ENCODE data around the gene OLFM2. TPM values are rescaled to one million over a fixed set of nuclear protein-coding genes. Genes with fewer than 3 reads are reported as not detected.

The OLFM2 gene
- total RNA-seq, 3 donors from 2014 or later: 7.2 to 42.6 (median 8.8) TPM

- DNase-seq (ENCODE audit: low spot score in 2 of 2): no peak
- H3K36me3 ChIP-seq: no peaks in the 10 kb centered on the region
- TF ChIP-seq POLR2AphosphoS5 (IDR thresholded peaks at IDR 0.05) (no peak), POLR2A (IDR thresholded peaks at IDR 0.05) (no peak), CTCF (IDR thresholded peaks at IDR 0.05) (no peak)
- no peak overlapping the region for H3K27ac ChIP-seq
- no peaks in the 10 kb centered on the region for H3K27me3 ChIP-seq
- H3K4me3 ChIP-seq: no peak overlapping the region
- no peaks in the 10 kb centered on the region for H3K4me1 ChIP-seq
- H3K9me3 ChIP-seq: no peaks in the 10 kb centered on the region
- intact Hi-C loops (cut with DNase I; ENCODE audit: low total_unique reads): no loop called here
Observed at GRCh38 chr19:9875031-9875627, 61.2 kb downstream of the OLFM2 start.

GRCh38 chr19:9872618-9873242, 63.6 kb downstream of the OLFM2 start:
- no peaks in the 10 kb centered on the region for H3K36me3 ChIP-seq
- H3K27me3 ChIP-seq: no peaks in the 10 kb centered on the region
- H3K27ac ChIP-seq: no peak overlapping the region
- no peaks in the 10 kb centered on the region for H3K9me3 ChIP-seq
- no peak overlapping the region for H3K4me3 ChIP-seq
- intact Hi-C loops (cut with DNase I; ENCODE audit: low total_unique reads): no loop called here
- no peak for DNase-seq (ENCODE audit: low spot score in 2 of 2)
- TF ChIP-seq POLR2AphosphoS5 (IDR thresholded peaks at IDR 0.05) (no peak), CTCF (IDR thresholded peaks at IDR 0.05) (no peak), POLR2A (IDR thresholded peaks at IDR 0.05) (no peak)
- no peaks in the 10 kb centered on the region for H3K4me1 ChIP-seq

- H3K27me3 ChIP-seq: no peaks in the 10 kb centered on the region
- H3K36me3 ChIP-seq: no peaks in the 10 kb centered on the region
- H3K9me3 ChIP-seq: no peaks in the 10 kb centered on the region
- TF ChIP-seq CTCF (IDR thresholded peaks at IDR 0.05) (no peak), POLR2A (IDR thresholded peaks at IDR 0.05) (no peak), POLR2AphosphoS5 (IDR thresholded peaks at IDR 0.05) (no peak)
- DNase-seq (ENCODE audit: low spot score in 2 of 2): no peak
- intact Hi-C loops (cut with DNase I; ENCODE audit: low total_unique reads): no loop called here
- H3K4me3 ChIP-seq: no peak overlapping the region
- H3K4me1 ChIP-seq: no peaks in the 10 kb centered on the region
- H3K27ac ChIP-seq: no peak overlapping the region
Observed at GRCh38 chr19:9871626-9872338, 64.5 kb downstream of the OLFM2 start.

GRCh38 chr19:9868983-9869617, 67.2 kb downstream of the OLFM2 start:
- Histone ChIP-seq H3K4me3 (no peak overlapping the region), H3K4me1 (no peaks in the 10 kb centered on the region), H3K9me3 (no peaks in the 10 kb centered on the region), H3K27ac (no peak overlapping the region), H3K27me3 (no peaks in the 10 kb centered on the region), H3K36me3 (no peaks in the 10 kb centered on the region)
- TF ChIP-seq CTCF (IDR thresholded peaks at IDR 0.05) (no peak), POLR2A (IDR thresholded peaks at IDR 0.05) (no peak), POLR2AphosphoS5 (IDR thresholded peaks at IDR 0.05) (no peak)
- no peak for DNase-seq (ENCODE audit: low spot score in 2 of 2)
- intact Hi-C loops (cut with DNase I; ENCODE audit: low total_unique reads): no loop called here

Data from breast epithelium (tissue), 4 donors.